GM23338 (cell line): Measurements from ENCODE around the gene CHCHD5. TPM values are rescaled to one million over a fixed set of nuclear protein-coding genes. Genes with fewer than 3 reads are reported as not detected.

ENCODE experiments used
- ATAC-seq: fragments of 200-7000 bp; cut with Tn5 transposase; 3 replicates; pipeline ENCODE4 v1.9.1; 2020
- DNase-seq: peaks from one replicate; pipeline ENCODE4 v3.0.0-alpha.2; 2015; ENCODE audit warnings: low spot score
- H2AFZ ChIP-seq: fragments of 200-600 bp; sonication (generic); 2 replicates; pipeline ENCODE4 v1.8.0; 2016; ENCODE audit warnings: antibody characterized with exemption, mild to moderate bottlenecking, moderate library complexity
- H3F3A ChIP-seq: fragments of 200-600 bp; sonication (generic); replicated peaks from 2 replicates; pipeline ENCODE4 v1.8.0; 2017; ENCODE audit warnings: antibody characterized with exemption, mixed run types, low read depth
- H3K27ac ChIP-seq: fragments of 200-600 bp; sonication (generic); 2 replicates; pipeline ENCODE4 v1.6.1; 2016; ENCODE audit warnings: low read depth
- H3K27me3 ChIP-seq: fragments of 200-600 bp; sonication (generic); 2 replicates; pipeline ENCODE4 v1.8.0; 2016; ENCODE audit warnings: mild to moderate bottlenecking, mixed run types, moderate library complexity; ENCODE audit not compliant: insufficient read depth
- H3K36me3 ChIP-seq: fragments of 200-600 bp; sonication (generic); 2 replicates; pipeline ENCODE4 v1.8.0; 2016; ENCODE audit warnings: mild to moderate bottlenecking; ENCODE audit not compliant: insufficient read depth
- H3K4me1 ChIP-seq: fragments of 200-600 bp; sonication (generic); 2 replicates; pipeline ENCODE4 v1.8.0; 2016; ENCODE audit warnings: mild to moderate bottlenecking, moderate library complexity; ENCODE audit not compliant: insufficient read depth
- H3K4me2 ChIP-seq: fragments of 200-600 bp; sonication (generic); 2 replicates; pipeline ENCODE4 v1.7.1; 2017; ENCODE audit warnings: mixed run types
- H3K4me3 ChIP-seq: fragments of 200-600 bp; sonication (generic); 2 replicates; pipeline ENCODE4 v1.6.1; 2016; ENCODE audit warnings: mixed run types
- H3K79me2 ChIP-seq: fragments of 200-600 bp; sonication (generic); replicated peaks from 2 replicates; pipeline ENCODE4 v1.8.0; 2017; ENCODE audit warnings: mild to moderate bottlenecking; ENCODE audit not compliant: insufficient read depth
- H3K9me2 ChIP-seq: fragments of 200-600 bp; sonication (generic); 2 replicates; pipeline ENCODE4 v1.8.0; 2017; ENCODE audit not compliant: insufficient read depth
- H4K20me1 ChIP-seq: fragments of 200-600 bp; sonication (generic); replicated peaks from 2 replicates; pipeline ENCODE4 v1.8.0; 2017; ENCODE audit warnings: mild to moderate bottlenecking; ENCODE audit not compliant: insufficient read depth
- H3K27ac Mint-ChIP-seq: 2 replicates; pipeline ENCODE4 v1.8.0; 2020; ENCODE audit warnings: inconsistent platforms, mild to moderate bottlenecking, moderate library complexity, mixed read lengths
- H3K27me3 Mint-ChIP-seq: 3 replicates; pipeline ENCODE4 v1.8.0; 2022; ENCODE audit warnings: low read depth, mild to moderate bottlenecking, moderate library complexity, mixed read lengths, inconsistent platforms; ENCODE audit not compliant: insufficient read depth, poor library complexity
- H3K36me3 Mint-ChIP-seq: 3 replicates; pipeline ENCODE4 v1.8.0; 2021; ENCODE audit warnings: low read depth, mild to moderate bottlenecking, inconsistent platforms, moderate library complexity, mixed read lengths
- H3K4me1 Mint-ChIP-seq: 3 replicates; pipeline ENCODE4 v1.8.0; 2020; ENCODE audit warnings: mild to moderate bottlenecking, inconsistent platforms, mixed read lengths
- H3K4me3 Mint-ChIP-seq: 3 replicates; pipeline ENCODE4 v1.8.0; 2021; ENCODE audit warnings: moderate library complexity, mild to moderate bottlenecking, inconsistent platforms, mixed read lengths
- H3K9me3 Mint-ChIP-seq: 3 replicates; pipeline ENCODE4 v1.8.0; 2020; ENCODE audit warnings: moderate library complexity, mild to moderate bottlenecking, inconsistent platforms, mixed read lengths
- CREB1 ChIP-seq: fragments of 250-450 bp; sonication (Bioruptor Pico); IDR thresholded peaks from 2 replicates; pipeline ENCODE4 v1.5.0; 2020; ENCODE audit warnings: low read depth, mild to moderate bottlenecking, moderate library complexity
- CTCF ChIP-seq, 2 experiments: fragments of 200-600 bp in 1 of 2; sonication (generic) in 1 of 2; conservative IDR thresholded peaks; 2 replicates each; pipeline versions ENCODE4 v1.5.1 to v1.6.1; 2016 to 2017; ENCODE audit warnings: antibody characterized with exemption in 2 of 2, low read depth in 2 of 2, mild to moderate bottlenecking in 2 of 2, moderate library complexity in 1 of 2
- ETS1 ChIP-seq: IDR thresholded peaks from 2 replicates; pipeline ENCODE4 v1.6.1; 2016; ENCODE audit warnings: antibody characterized with exemption
- EZH2 ChIP-seq: fragments of 200-600 bp; sonication (generic); IDR thresholded peaks from one replicate; pipeline ENCODE4 v1.8.0; 2017; ENCODE audit warnings: antibody characterized with exemption, mild to moderate bottlenecking, low read depth; ENCODE audit not compliant: unreplicated experiment
- EZH2phosphoT487 ChIP-seq: fragments of 200-600 bp; sonication (generic); IDR thresholded peaks from one replicate; pipeline ENCODE4 v1.8.1; 2018; ENCODE audit warnings: antibody characterized with exemption; ENCODE audit not compliant: unreplicated experiment
- NANOG ChIP-seq: IDR thresholded peaks from 2 replicates; pipeline ENCODE4 v1.6.1; 2016; ENCODE audit warnings: antibody characterized with exemption, borderline replicate concordance
- POLR2AphosphoS5 ChIP-seq: IDR thresholded peaks from 2 replicates; pipeline ENCODE4 v1.6.1; 2016; ENCODE audit warnings: antibody characterized with exemption, low read depth
- REST ChIP-seq: IDR thresholded peaks from one replicate; pipeline ENCODE4 v1.6.1; 2018; ENCODE audit warnings: antibody characterized with exemption; ENCODE audit not compliant: unreplicated experiment
- STAT1 ChIP-seq: IDR thresholded peaks from one replicate; pipeline ENCODE4 v1.6.1; 2016; ENCODE audit warnings: antibody characterized with exemption; ENCODE audit not compliant: unreplicated experiment
- ZNF114 ChIP-seq: fragments of 250-450 bp; sonication (Bioruptor Pico); IDR thresholded peaks from 2 replicates; pipeline ENCODE4 v1.5.0; 2020; ENCODE audit warnings: mild to moderate bottlenecking, moderate library complexity
- ZNF462 ChIP-seq: fragments of 250-450 bp; sonication (Bioruptor Pico); IDR thresholded peaks from 2 replicates; pipeline ENCODE4 v1.5.0; 2020; ENCODE audit warnings: mild to moderate bottlenecking, moderate library complexity
- polyA plus RNA-seq: library from polyadenylated mRNA; unstranded; fragments of >200 nt; fragmentation: Nextera tagmentation; extraction: Ambion mirVana; gene quantifications from 2 replicates; pipeline ENCODE4 v1.2.1, GENCODE V29; 2016
- total RNA-seq: library from RNA; depleted of rRNA; stranded (reverse); fragments of >200 nt; shearing (Covaris generic); gene quantifications from 2 replicates; pipeline ENCODE4 v1.2.3, GENCODE V29; 2014

CHCHD5 gene
- total and polyA plus RNA-seq, 2 experiments from 2014 or later, result 15.5 to 69.9 TPM

GRCh38 chr2:112621790-112622527, 37.5 kb downstream of the CHCHD5 start:
- Histone ChIP-seq H3K79me2 (no peaks in the 10 kb centered on the region), H3K4me1 (no peaks in the 10 kb centered on the region; the same call in 1 of the 2 replicates), H4K20me1 (no peaks in the 10 kb centered on the region), H3K27ac (no peak overlapping the region), H3K27me3 (no peaks in the 10 kb centered on the region), H3K4me2 (no peak overlapping the region), H2AFZ (peak overlapping the region; percentile 85), H3K9me2 (no peaks in the 10 kb centered on the region), H3K4me3 (no peak overlapping the region), H3K36me3 (no peaks in the 10 kb centered on the region), H3F3A (no peaks in the 10 kb centered on the region)
- peaks cover 14% of the 10 kb centered on the region for H3K4me1 Mint-ChIP-seq
- H3K27ac Mint-ChIP-seq, result peak overlapping the region; percentile 75; the same call in 1 of the 2 replicates
- ATAC-seq (peak; percentile 23; the same call in 2 of the 3 replicates), DNase-seq (no peak)
- no peak for TF ChIP-seq POLR2AphosphoS5
- no peak for TF ChIP-seq CTCF (conservative IDR thresholded peaks at IDR 0.05; ENCODE audit: low read depth in 2 of 2)
- no peak for TF ChIP-seq ETS1
- TF ChIP-seq NANOG, result no peak
- no peak for TF ChIP-seq EZH2phosphoT487
- no peak for TF ChIP-seq REST
- TF ChIP-seq CREB1 (CRISPR knock-in tag), result no peak
- no peak for TF ChIP-seq ZNF462 (CRISPR knock-in tag)
- no peak for TF ChIP-seq STAT1
- no peak for TF ChIP-seq ZNF114
- TF ChIP-seq EZH2, result no peak
- no peaks in the 10 kb centered on the region for H3K9me3 Mint-ChIP-seq
- H3K4me3 Mint-ChIP-seq, result no peak overlapping the region
- H3K27me3 Mint-ChIP-seq, result peaks cover 12% of the 10 kb centered on the region
- H3K36me3 Mint-ChIP-seq, result no peaks in the 10 kb centered on the region
